Ovary (tissue), 3 donors: ENCODE results near the gene HIBADH.

Experiments used
- CTCF ChIP-seq, 3 donors: fragments of 450-650 bp in 2 of 3; fragments of 200-600 bp in 1 of 3; IDR thresholded peaks; one replicate each; pipeline versions ENCODE4 v1.5.1 to v1.8.0; 2016 to 2022; ENCODE audit warnings: antibody characterized with exemption in 3 of 3, mild to moderate bottlenecking in 1 of 3
- EP300 ChIP-seq: sonication (generic); formaldehyde crosslinking; IDR thresholded peaks from one replicate; pipeline ENCODE4 v1.6.1; 2017; ENCODE audit warnings: antibody characterized with exemption
- POLR2A ChIP-seq: fragments of 450-650 bp; IDR thresholded peaks from one replicate; pipeline ENCODE4 v1.6.1; 2017; ENCODE audit warnings: antibody characterized with exemption, mild to moderate bottlenecking, moderate library complexity
- donor health status: DM: no; HTN: no; CAD: no.

GRCh38 chr7:27605283-27605682 lies 57.4 kb downstream of the HIBADH start:
- no peak for TF ChIP-seq CTCF (IDR thresholded peaks at IDR 0.05)
- TF ChIP-seq EP300: no peak
- no peak for TF ChIP-seq POLR2A
